Fibroblast of lung (primary cell): Measurements from ENCODE around the gene ARHGAP6. TPM values are rescaled to one million over a fixed set of nuclear protein-coding genes. Genes with fewer than 3 reads are reported as not detected.
A peak's percentile ranks its signal among the peaks of the same experiment; 100 is the strongest.

Source experiments
- DNase-seq, 2 donors: peaks; one replicate each; pipeline versions ENCODE4 v3.0.0 to v3.0.0-alpha.2; 2010; ENCODE audit warnings: low read depth in 2 of 2
- H2AFZ ChIP-seq: 2 replicates; pipeline ENCODE4 v1.5.1; 2012; ENCODE audit warnings: low read length, control low read depth, inconsistent platforms
- H3K27ac ChIP-seq: 2 replicates; pipeline ENCODE4 v1.5.1; 2011; ENCODE audit warnings: low read length, control low read depth; ENCODE audit not compliant: insufficient read depth
- H3K27me3 ChIP-seq: 2 replicates; pipeline ENCODE4 v1.5.1; 2011; ENCODE audit warnings: mild to moderate bottlenecking, low read length; ENCODE audit not compliant: control insufficient read depth, insufficient read depth
- H3K36me3 ChIP-seq: 2 replicates; pipeline ENCODE4 v1.5.1; 2011; ENCODE audit warnings: low read length; ENCODE audit not compliant: control insufficient read depth, insufficient read depth
- H3K4me1 ChIP-seq: 2 replicates; pipeline ENCODE4 v1.5.1; 2011; ENCODE audit warnings: low read length; ENCODE audit not compliant: control insufficient read depth, insufficient read depth; ENCODE audit errors: extremely low read depth
- H3K4me2 ChIP-seq: 2 replicates; pipeline ENCODE4 v1.5.1; 2011; ENCODE audit warnings: low read length, control low read depth; ENCODE audit not compliant: insufficient read depth; ENCODE audit errors: extremely low read depth
- H3K4me3 ChIP-seq, 4 experiments: fragments of 200-600 bp in 1 of 4; sonication (generic) in 1 of 4; replicated peaks in 1 of 4; 2 replicates each; pipeline ENCODE4 v1.5.1; 2011 to 2016; ENCODE audit warnings: low read length in 4 of 4, low read depth in 3 of 4, mild to moderate bottlenecking in 3 of 4, control low read depth in 2 of 4, inconsistent platforms in 1 of 4, mixed read lengths in 1 of 4; ENCODE audit not compliant: insufficient read depth in 1 of 4; ENCODE audit errors: control extremely low read depth in 1 of 4
- H3K79me2 ChIP-seq: 2 replicates; pipeline ENCODE4 v1.5.1; 2012; ENCODE audit warnings: mild to moderate bottlenecking, low read length, inconsistent platforms; ENCODE audit not compliant: control insufficient read depth, insufficient read depth
- H3K9ac ChIP-seq: 2 replicates; pipeline ENCODE4 v1.5.1; 2011; ENCODE audit warnings: mild to moderate bottlenecking, low read length, control low read depth; ENCODE audit not compliant: insufficient read depth
- H3K9me3 ChIP-seq: 2 replicates; pipeline ENCODE4 v1.5.1; 2012; ENCODE audit warnings: low read depth, low read length; ENCODE audit not compliant: control insufficient read depth, insufficient read depth
- H4K20me1 ChIP-seq: 2 replicates; pipeline ENCODE4 v1.5.1; 2011; ENCODE audit warnings: low read length; ENCODE audit not compliant: control insufficient read depth, insufficient read depth; ENCODE audit errors: extremely low read depth
- EZH2 ChIP-seq: IDR thresholded peaks from 2 replicates; pipeline ENCODE4 v1.5.1; 2012; ENCODE audit warnings: low read length, control low read depth, mild to moderate bottlenecking; ENCODE audit errors: missing control alignments
- polyA plus RNA-seq, 2 donors: library from polyadenylated mRNA; depleted of rRNA in 1 of 2; stranded (reverse) in 1 of 2; unstranded in 1 of 2; fragments of >200 nt; gene quantifications; 2 replicates each; pipeline ENCODE4 v1.2.1, GENCODE V29; 2011 to 2012; ENCODE audit warnings: missing spikeins in 1 of 2
- total RNA-seq: library from RNA; depleted of rRNA; stranded (reverse); fragments of >200 nt; gene quantifications from 2 replicates; pipeline ENCODE4 v1.2.1, GENCODE V29; 2014
- TF ChIP-seq, protein P1 (sequence below), 2 donors: IDR thresholded peaks in 1 of 2; conservative IDR thresholded peaks in 1 of 2; 1 replicate in 1 of 2; 2 replicates in 1 of 2; pipeline ENCODE4 v1.5.1; 2011 to 2012; ENCODE audit warnings: low read length in 2 of 2, control low read depth in 1 of 2, inconsistent platforms in 1 of 2, low read depth in 1 of 2, mild to moderate bottlenecking in 1 of 2

ARHGAP6 gene
- total and polyA plus RNA-seq, 2 donors (not counting 1 experiment from before 2014, with no cell fraction given): 5.9 to 11.7 TPM

DNA sequence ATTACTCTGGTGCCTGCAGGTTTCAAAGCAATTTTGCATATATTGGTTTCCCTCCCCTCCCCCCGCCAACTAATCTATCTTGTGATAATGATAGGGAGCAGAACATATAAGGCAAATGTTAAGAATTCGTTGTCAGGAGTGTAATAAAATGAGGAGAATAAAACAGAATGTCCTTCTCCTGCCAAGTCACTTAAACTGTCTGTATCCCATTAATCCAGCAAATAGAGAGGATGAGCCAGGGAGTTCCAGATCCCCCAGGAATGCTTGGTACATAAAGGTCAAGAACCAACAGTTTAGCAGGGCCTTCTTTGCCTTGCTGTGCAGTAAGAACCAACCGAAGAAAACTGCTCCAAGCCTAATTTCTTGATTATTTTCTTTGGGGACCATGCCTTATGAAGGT lies 231.1 kb downstream of the ARHGAP6 start:
- no peak overlapping the region for H3K27ac ChIP-seq
- no peaks in the 10 kb centered on the region for H3K36me3 ChIP-seq
- peaks cover 8% of the 10 kb centered on the region for H3K4me1 ChIP-seq
- no peak overlapping the region for H3K4me3 ChIP-seq
- no peak overlapping the region for H3K4me2 ChIP-seq
- no peaks in the 10 kb centered on the region for H3K27me3 ChIP-seq
- no peak for DNase-seq
- no peak overlapping the region for H2AFZ ChIP-seq
- no peaks in the 10 kb centered on the region for H4K20me1 ChIP-seq
- no peak overlapping the region for H3K9ac ChIP-seq
- no peaks in the 10 kb centered on the region for H3K79me2 ChIP-seq
- no peaks in the 10 kb centered on the region for H3K9me3 ChIP-seq
- no peak for TF ChIP-seq EZH2
- TF ChIP-seq, protein P1, sequence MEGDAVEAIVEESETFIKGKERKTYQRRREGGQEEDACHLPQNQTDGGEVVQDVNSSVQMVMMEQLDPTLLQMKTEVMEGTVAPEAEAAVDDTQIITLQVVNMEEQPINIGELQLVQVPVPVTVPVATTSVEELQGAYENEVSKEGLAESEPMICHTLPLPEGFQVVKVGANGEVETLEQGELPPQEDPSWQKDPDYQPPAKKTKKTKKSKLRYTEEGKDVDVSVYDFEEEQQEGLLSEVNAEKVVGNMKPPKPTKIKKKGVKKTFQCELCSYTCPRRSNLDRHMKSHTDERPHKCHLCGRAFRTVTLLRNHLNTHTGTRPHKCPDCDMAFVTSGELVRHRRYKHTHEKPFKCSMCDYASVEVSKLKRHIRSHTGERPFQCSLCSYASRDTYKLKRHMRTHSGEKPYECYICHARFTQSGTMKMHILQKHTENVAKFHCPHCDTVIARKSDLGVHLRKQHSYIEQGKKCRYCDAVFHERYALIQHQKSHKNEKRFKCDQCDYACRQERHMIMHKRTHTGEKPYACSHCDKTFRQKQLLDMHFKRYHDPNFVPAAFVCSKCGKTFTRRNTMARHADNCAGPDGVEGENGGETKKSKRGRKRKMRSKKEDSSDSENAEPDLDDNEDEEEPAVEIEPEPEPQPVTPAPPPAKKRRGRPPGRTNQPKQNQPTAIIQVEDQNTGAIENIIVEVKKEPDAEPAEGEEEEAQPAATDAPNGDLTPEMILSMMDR (conservative IDR thresholded peaks at IDR 0.05 in 1 of 2, IDR thresholded peaks at IDR 0.05 in 1 of 2; ENCODE audit: low read depth in 1 of 2, low read length in 2 of 2): no peak

DNA sequence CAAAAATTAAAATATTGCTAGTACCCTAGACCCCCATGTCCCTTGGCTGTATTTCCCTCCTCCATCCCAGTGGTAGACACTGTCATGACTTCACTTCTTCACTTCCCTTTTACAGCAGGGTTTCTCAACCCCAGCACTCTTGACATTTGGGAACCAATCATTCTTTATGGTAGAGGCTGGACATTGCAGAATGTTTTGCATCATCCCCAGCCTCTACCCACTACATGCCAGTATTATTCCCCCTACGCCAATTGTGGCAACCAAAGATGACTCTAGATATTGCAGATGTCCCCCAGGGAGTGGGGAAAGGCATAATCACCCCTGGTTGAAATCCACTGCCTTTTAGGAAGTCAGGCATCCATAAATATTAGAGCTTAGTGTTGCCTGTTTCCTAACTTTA lies 233.9 kb downstream of the ARHGAP6 start:
- H3K4me1 ChIP-seq: no peaks in the 10 kb centered on the region

DNA sequence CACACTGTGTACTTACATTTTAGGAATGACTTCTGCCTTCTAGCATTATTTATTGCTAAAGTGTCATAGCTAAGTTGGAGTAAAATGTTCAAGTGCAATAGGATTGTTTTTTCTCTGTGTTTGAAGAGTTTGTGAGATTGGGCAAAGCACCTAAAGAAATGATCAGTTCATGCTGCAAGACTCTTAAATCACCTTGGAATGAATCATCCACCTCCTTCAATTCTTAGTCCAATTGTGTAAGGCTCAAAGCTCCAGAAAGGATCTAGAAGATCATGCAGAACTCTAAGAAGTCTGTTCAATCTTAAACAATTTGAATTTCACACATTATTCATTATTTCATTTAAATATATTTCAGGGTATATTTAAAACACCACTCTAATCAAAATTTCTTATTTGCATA lies 235.4 kb downstream of the ARHGAP6 start:
- Histone ChIP-seq H3K4me3 (no peak overlapping the region), H2AFZ (no peak overlapping the region), H3K27me3 (no peaks in the 10 kb centered on the region), H3K79me2 (no peaks in the 10 kb centered on the region), H3K9me3 (no peaks in the 10 kb centered on the region), H3K9ac (no peak overlapping the region), H3K36me3 (no peaks in the 10 kb centered on the region), H3K4me2 (no peak overlapping the region), H4K20me1 (no peaks in the 10 kb centered on the region), H3K27ac (no peak overlapping the region), H3K4me1 (no peaks in the 10 kb centered on the region)
- TF ChIP-seq EZH2: no peak
- TF ChIP-seq, protein P1 (conservative IDR thresholded peaks at IDR 0.05 in 1 of 2, IDR thresholded peaks at IDR 0.05 in 1 of 2; ENCODE audit: low read depth in 1 of 2, low read length in 2 of 2): no peak
- peak in 1 of 2 donors; percentile 14 for DNase-seq

More for the DNA sequence above, 233.9 kb downstream of the ARHGAP6 start:
- Histone ChIP-seq H3K27me3 (no peaks in the 10 kb centered on the region), H3K4me2 (no peak overlapping the region), H3K27ac (no peak overlapping the region), H3K9ac (no peak overlapping the region), H3K4me3 (no peak overlapping the region), H4K20me1 (no peaks in the 10 kb centered on the region), H2AFZ (no peak overlapping the region), H3K79me2 (no peaks in the 10 kb centered on the region), H3K9me3 (no peaks in the 10 kb centered on the region), H3K36me3 (no peaks in the 10 kb centered on the region)
- TF ChIP-seq EZH2: no peak
- TF ChIP-seq, protein P1 (conservative IDR thresholded peaks at IDR 0.05 in 1 of 2, IDR thresholded peaks at IDR 0.05 in 1 of 2; ENCODE audit: low read depth in 1 of 2, low read length in 2 of 2): no peak
- DNase-seq: no peak
